GM23338 (cell line): ENCODE measurements around the gene SMIM5. TPM values are rescaled to one million over a fixed set of nuclear protein-coding genes. Genes with fewer than 3 reads are reported as not detected.

Experiments
- ATAC-seq: fragments of 200-7000 bp; cut with Tn5 transposase; 3 replicates; pipeline ENCODE4 v1.9.1; 2020
- DNase-seq: peaks from one replicate; pipeline ENCODE4 v3.0.0-alpha.2; 2015; ENCODE audit warnings: low spot score
- H2AFZ ChIP-seq: fragments of 200-600 bp; sonication (generic); 2 replicates; pipeline ENCODE4 v1.8.0; 2016; ENCODE audit warnings: antibody characterized with exemption, mild to moderate bottlenecking, moderate library complexity
- H3F3A ChIP-seq: fragments of 200-600 bp; sonication (generic); replicated peaks from 2 replicates; pipeline ENCODE4 v1.8.0; 2017; ENCODE audit warnings: antibody characterized with exemption, mixed run types, low read depth
- H3K27ac ChIP-seq: fragments of 200-600 bp; sonication (generic); 2 replicates; pipeline ENCODE4 v1.6.1; 2016; ENCODE audit warnings: low read depth
- H3K27me3 ChIP-seq: fragments of 200-600 bp; sonication (generic); 2 replicates; pipeline ENCODE4 v1.8.0; 2016; ENCODE audit warnings: mild to moderate bottlenecking, mixed run types, moderate library complexity; ENCODE audit not compliant: insufficient read depth
- H3K36me3 ChIP-seq: fragments of 200-600 bp; sonication (generic); 2 replicates; pipeline ENCODE4 v1.8.0; 2016; ENCODE audit warnings: mild to moderate bottlenecking; ENCODE audit not compliant: insufficient read depth
- H3K4me1 ChIP-seq: fragments of 200-600 bp; sonication (generic); 2 replicates; pipeline ENCODE4 v1.8.0; 2016; ENCODE audit warnings: mild to moderate bottlenecking, moderate library complexity; ENCODE audit not compliant: insufficient read depth
- H3K4me2 ChIP-seq: fragments of 200-600 bp; sonication (generic); 2 replicates; pipeline ENCODE4 v1.7.1; 2017; ENCODE audit warnings: mixed run types
- H3K4me3 ChIP-seq: fragments of 200-600 bp; sonication (generic); 2 replicates; pipeline ENCODE4 v1.6.1; 2016; ENCODE audit warnings: mixed run types
- H3K79me2 ChIP-seq: fragments of 200-600 bp; sonication (generic); replicated peaks from 2 replicates; pipeline ENCODE4 v1.8.0; 2017; ENCODE audit warnings: mild to moderate bottlenecking; ENCODE audit not compliant: insufficient read depth
- H3K9me2 ChIP-seq: fragments of 200-600 bp; sonication (generic); 2 replicates; pipeline ENCODE4 v1.8.0; 2017; ENCODE audit not compliant: insufficient read depth
- H4K20me1 ChIP-seq: fragments of 200-600 bp; sonication (generic); replicated peaks from 2 replicates; pipeline ENCODE4 v1.8.0; 2017; ENCODE audit warnings: mild to moderate bottlenecking; ENCODE audit not compliant: insufficient read depth
- H3K27ac Mint-ChIP-seq: 2 replicates; pipeline ENCODE4 v1.8.0; 2020; ENCODE audit warnings: inconsistent platforms, mild to moderate bottlenecking, moderate library complexity, mixed read lengths
- H3K27me3 Mint-ChIP-seq: 3 replicates; pipeline ENCODE4 v1.8.0; 2022; ENCODE audit warnings: low read depth, mild to moderate bottlenecking, moderate library complexity, mixed read lengths, inconsistent platforms; ENCODE audit not compliant: insufficient read depth, poor library complexity
- H3K36me3 Mint-ChIP-seq: 3 replicates; pipeline ENCODE4 v1.8.0; 2021; ENCODE audit warnings: low read depth, mild to moderate bottlenecking, inconsistent platforms, moderate library complexity, mixed read lengths
- H3K4me1 Mint-ChIP-seq: 3 replicates; pipeline ENCODE4 v1.8.0; 2020; ENCODE audit warnings: mild to moderate bottlenecking, inconsistent platforms, mixed read lengths
- H3K4me3 Mint-ChIP-seq: 3 replicates; pipeline ENCODE4 v1.8.0; 2021; ENCODE audit warnings: moderate library complexity, mild to moderate bottlenecking, inconsistent platforms, mixed read lengths
- H3K9me3 Mint-ChIP-seq: 3 replicates; pipeline ENCODE4 v1.8.0; 2020; ENCODE audit warnings: moderate library complexity, mild to moderate bottlenecking, inconsistent platforms, mixed read lengths
- CREB1 ChIP-seq: fragments of 250-450 bp; sonication (Bioruptor Pico); IDR thresholded peaks from 2 replicates; pipeline ENCODE4 v1.5.0; 2020; ENCODE audit warnings: low read depth, mild to moderate bottlenecking, moderate library complexity
- EZH2 ChIP-seq: fragments of 200-600 bp; sonication (generic); IDR thresholded peaks from one replicate; pipeline ENCODE4 v1.8.0; 2017; ENCODE audit warnings: antibody characterized with exemption, mild to moderate bottlenecking, low read depth; ENCODE audit not compliant: unreplicated experiment
- EZH2phosphoT487 ChIP-seq: fragments of 200-600 bp; sonication (generic); IDR thresholded peaks from one replicate; pipeline ENCODE4 v1.8.1; 2018; ENCODE audit warnings: antibody characterized with exemption; ENCODE audit not compliant: unreplicated experiment
- JUNB ChIP-seq: IDR thresholded peaks from one replicate; pipeline ENCODE4 v1.6.1; 2016; ENCODE audit warnings: antibody characterized with exemption; ENCODE audit not compliant: unreplicated experiment
- NANOG ChIP-seq: IDR thresholded peaks from 2 replicates; pipeline ENCODE4 v1.6.1; 2016; ENCODE audit warnings: antibody characterized with exemption, borderline replicate concordance
- POLR2AphosphoS5 ChIP-seq: IDR thresholded peaks from 2 replicates; pipeline ENCODE4 v1.6.1; 2016; ENCODE audit warnings: antibody characterized with exemption, low read depth
- STAT1 ChIP-seq: IDR thresholded peaks from one replicate; pipeline ENCODE4 v1.6.1; 2016; ENCODE audit warnings: antibody characterized with exemption; ENCODE audit not compliant: unreplicated experiment
- ZNF114 ChIP-seq: fragments of 250-450 bp; sonication (Bioruptor Pico); IDR thresholded peaks from 2 replicates; pipeline ENCODE4 v1.5.0; 2020; ENCODE audit warnings: mild to moderate bottlenecking, moderate library complexity
- ZNF331 ChIP-seq: fragments of 250-450 bp; sonication (Bioruptor Pico); IDR thresholded peaks from 2 replicates; pipeline ENCODE4 v1.5.0; 2020; ENCODE audit warnings: low read depth, mild to moderate bottlenecking, moderate library complexity
- polyA plus RNA-seq: library from polyadenylated mRNA; unstranded; fragments of >200 nt; fragmentation: Nextera tagmentation; extraction: Ambion mirVana; gene quantifications from 2 replicates; pipeline ENCODE4 v1.2.1, GENCODE V29; 2016
- total RNA-seq: library from RNA; depleted of rRNA; stranded (reverse); fragments of >200 nt; shearing (Covaris generic); gene quantifications from 2 replicates; pipeline ENCODE4 v1.2.3, GENCODE V29; 2014
- TF ChIP-seq, protein P1 (sequence below): IDR thresholded peaks from 2 replicates; pipeline ENCODE4 v1.6.1; 2016; ENCODE audit warnings: antibody characterized with exemption
- TF ChIP-seq, protein P2 (sequence below): IDR thresholded peaks from one replicate; pipeline ENCODE4 v1.6.1; 2018; ENCODE audit warnings: antibody characterized with exemption; ENCODE audit not compliant: unreplicated experiment
- TF ChIP-seq, protein P3 (sequence below), 2 experiments: fragments of 200-600 bp in 1 of 2; sonication (generic) in 1 of 2; conservative IDR thresholded peaks; 2 replicates each; pipeline versions ENCODE4 v1.5.1 to v1.6.1; 2016 to 2017; ENCODE audit warnings: antibody characterized with exemption in 2 of 2, low read depth in 2 of 2, mild to moderate bottlenecking in 2 of 2, moderate library complexity in 1 of 2

The SMIM5 gene
- total and polyA plus RNA-seq, 2 experiments from 2014 or later = 0.16 TPM; not detected in 1

DNA sequence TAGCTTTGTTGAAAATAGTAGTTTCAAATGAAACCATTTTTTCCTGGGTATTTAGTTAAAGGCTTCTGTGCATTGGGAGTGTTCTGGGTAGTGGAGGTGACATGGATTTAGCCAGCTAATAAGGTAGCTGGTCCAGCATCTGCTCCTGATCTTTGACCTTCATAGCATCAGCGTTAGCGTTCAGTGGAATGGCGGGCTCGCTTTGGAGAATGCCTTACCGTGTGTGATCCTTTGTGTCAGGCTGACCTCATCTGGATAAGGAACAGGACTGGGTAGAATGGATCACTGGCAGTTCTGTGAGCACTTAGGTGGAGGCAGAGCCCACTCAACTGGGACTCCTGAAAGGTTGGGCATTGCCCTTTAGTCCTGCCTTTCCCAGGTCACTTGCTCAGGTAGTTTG lies 37.6 kb downstream of the SMIM5 start:
- ATAC-seq = no peak
- H3K36me3 ChIP-seq = peaks cover 28% of the 10 kb centered on the region
- H2AFZ ChIP-seq = no peak overlapping the region
- no peaks in the 10 kb centered on the region for H3K9me3 Mint-ChIP-seq
- H3K27me3 Mint-ChIP-seq = peaks cover 5% of the 10 kb centered on the region
- peaks cover 11% of the 10 kb centered on the region for H3F3A ChIP-seq
- H3K27ac ChIP-seq = no peak overlapping the region
- no peak overlapping the region for H3K4me2 ChIP-seq
- H3K4me3 Mint-ChIP-seq = no peak overlapping the region
- TF ChIP-seq NANOG (no peak), ZNF114 (CRISPR knock-in tag) (no peak), EZH2 (no peak), CREB1 (CRISPR knock-in tag) (no peak), ZNF331 (CRISPR knock-in tag) (no peak), EZH2phosphoT487 (no peak)
- DNase-seq = no peak
- H3K36me3 Mint-ChIP-seq = peaks cover 46% of the 10 kb centered on the region
- no peaks in the 10 kb centered on the region for H3K9me2 ChIP-seq
- no peaks in the 10 kb centered on the region for H3K27me3 ChIP-seq
- peaks cover 8% of the 10 kb centered on the region for H3K4me1 Mint-ChIP-seq
- no peak overlapping the region for H3K27ac Mint-ChIP-seq
- H4K20me1 ChIP-seq = peaks cover 18% of the 10 kb centered on the region
- peaks cover 69% of the 10 kb centered on the region for H3K79me2 ChIP-seq
- H3K4me3 ChIP-seq = no peak overlapping the region
- peaks cover 14% of the 10 kb centered on the region for H3K4me1 ChIP-seq

DNA sequence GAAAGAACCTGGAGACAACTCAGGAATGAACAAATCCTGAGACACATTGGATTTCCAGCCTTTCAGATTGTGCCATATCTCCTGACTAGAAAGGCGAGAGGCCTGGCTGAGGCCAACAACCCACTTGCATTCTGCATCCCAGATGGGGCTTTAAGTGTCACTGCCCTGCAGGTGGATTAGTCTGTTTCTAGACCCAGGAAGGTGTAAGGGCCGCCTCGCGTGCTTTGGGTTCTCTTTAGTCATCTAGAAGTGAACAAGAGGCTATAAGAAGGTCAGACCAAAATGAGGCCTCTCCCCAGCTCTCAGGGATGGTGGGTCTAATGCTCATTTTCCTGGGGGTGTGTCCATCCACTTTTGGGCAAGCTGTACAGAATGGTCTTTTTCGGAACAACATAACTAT lies 38.8 kb downstream of the SMIM5 start:
- no peak overlapping the region for H3K4me3 ChIP-seq
- peaks cover 28% of the 10 kb centered on the region for H3K36me3 ChIP-seq
- no peaks in the 10 kb centered on the region for H3K9me2 ChIP-seq
- DNase-seq (no peak), ATAC-seq (no peak)
- Mint-ChIP-seq H3K4me1 (peaks cover 5% of the 10 kb centered on the region), H3K36me3 (peaks cover 52% of the 10 kb centered on the region), H3K27me3 (peaks cover 5% of the 10 kb centered on the region), H3K9me3 (no peaks in the 10 kb centered on the region), H3K27ac (no peak overlapping the region), H3K4me3 (no peak overlapping the region)
- peaks cover 8% of the 10 kb centered on the region for H3K4me1 ChIP-seq
- no peaks in the 10 kb centered on the region for H3K27me3 ChIP-seq
- no peak overlapping the region for H3K27ac ChIP-seq
- H3F3A ChIP-seq = peaks cover 11% of the 10 kb centered on the region
- peaks cover 67% of the 10 kb centered on the region for H3K79me2 ChIP-seq
- H2AFZ ChIP-seq = no peak overlapping the region
- peaks cover 28% of the 10 kb centered on the region for H4K20me1 ChIP-seq
- no peak overlapping the region for H3K4me2 ChIP-seq
- TF ChIP-seq NANOG = no peak
- TF ChIP-seq EZH2 = no peak
- no peak for TF ChIP-seq ZNF331 (CRISPR knock-in tag)
- no peak for TF ChIP-seq POLR2AphosphoS5
- no peak for TF ChIP-seq JUNB
- TF ChIP-seq, protein P1, sequence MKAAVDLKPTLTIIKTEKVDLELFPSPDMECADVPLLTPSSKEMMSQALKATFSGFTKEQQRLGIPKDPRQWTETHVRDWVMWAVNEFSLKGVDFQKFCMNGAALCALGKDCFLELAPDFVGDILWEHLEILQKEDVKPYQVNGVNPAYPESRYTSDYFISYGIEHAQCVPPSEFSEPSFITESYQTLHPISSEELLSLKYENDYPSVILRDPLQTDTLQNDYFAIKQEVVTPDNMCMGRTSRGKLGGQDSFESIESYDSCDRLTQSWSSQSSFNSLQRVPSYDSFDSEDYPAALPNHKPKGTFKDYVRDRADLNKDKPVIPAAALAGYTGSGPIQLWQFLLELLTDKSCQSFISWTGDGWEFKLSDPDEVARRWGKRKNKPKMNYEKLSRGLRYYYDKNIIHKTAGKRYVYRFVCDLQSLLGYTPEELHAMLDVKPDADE = no peak
- no peak for TF ChIP-seq ZNF114 (CRISPR knock-in tag)
- TF ChIP-seq, protein P2, sequence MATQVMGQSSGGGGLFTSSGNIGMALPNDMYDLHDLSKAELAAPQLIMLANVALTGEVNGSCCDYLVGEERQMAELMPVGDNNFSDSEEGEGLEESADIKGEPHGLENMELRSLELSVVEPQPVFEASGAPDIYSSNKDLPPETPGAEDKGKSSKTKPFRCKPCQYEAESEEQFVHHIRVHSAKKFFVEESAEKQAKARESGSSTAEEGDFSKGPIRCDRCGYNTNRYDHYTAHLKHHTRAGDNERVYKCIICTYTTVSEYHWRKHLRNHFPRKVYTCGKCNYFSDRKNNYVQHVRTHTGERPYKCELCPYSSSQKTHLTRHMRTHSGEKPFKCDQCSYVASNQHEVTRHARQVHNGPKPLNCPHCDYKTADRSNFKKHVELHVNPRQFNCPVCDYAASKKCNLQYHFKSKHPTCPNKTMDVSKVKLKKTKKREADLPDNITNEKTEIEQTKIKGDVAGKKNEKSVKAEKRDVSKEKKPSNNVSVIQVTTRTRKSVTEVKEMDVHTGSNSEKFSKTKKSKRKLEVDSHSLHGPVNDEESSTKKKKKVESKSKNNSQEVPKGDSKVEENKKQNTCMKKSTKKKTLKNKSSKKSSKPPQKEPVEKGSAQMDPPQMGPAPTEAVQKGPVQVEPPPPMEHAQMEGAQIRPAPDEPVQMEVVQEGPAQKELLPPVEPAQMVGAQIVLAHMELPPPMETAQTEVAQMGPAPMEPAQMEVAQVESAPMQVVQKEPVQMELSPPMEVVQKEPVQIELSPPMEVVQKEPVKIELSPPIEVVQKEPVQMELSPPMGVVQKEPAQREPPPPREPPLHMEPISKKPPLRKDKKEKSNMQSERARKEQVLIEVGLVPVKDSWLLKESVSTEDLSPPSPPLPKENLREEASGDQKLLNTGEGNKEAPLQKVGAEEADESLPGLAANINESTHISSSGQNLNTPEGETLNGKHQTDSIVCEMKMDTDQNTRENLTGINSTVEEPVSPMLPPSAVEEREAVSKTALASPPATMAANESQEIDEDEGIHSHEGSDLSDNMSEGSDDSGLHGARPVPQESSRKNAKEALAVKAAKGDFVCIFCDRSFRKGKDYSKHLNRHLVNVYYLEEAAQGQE = no peak
- TF ChIP-seq, protein P3, sequence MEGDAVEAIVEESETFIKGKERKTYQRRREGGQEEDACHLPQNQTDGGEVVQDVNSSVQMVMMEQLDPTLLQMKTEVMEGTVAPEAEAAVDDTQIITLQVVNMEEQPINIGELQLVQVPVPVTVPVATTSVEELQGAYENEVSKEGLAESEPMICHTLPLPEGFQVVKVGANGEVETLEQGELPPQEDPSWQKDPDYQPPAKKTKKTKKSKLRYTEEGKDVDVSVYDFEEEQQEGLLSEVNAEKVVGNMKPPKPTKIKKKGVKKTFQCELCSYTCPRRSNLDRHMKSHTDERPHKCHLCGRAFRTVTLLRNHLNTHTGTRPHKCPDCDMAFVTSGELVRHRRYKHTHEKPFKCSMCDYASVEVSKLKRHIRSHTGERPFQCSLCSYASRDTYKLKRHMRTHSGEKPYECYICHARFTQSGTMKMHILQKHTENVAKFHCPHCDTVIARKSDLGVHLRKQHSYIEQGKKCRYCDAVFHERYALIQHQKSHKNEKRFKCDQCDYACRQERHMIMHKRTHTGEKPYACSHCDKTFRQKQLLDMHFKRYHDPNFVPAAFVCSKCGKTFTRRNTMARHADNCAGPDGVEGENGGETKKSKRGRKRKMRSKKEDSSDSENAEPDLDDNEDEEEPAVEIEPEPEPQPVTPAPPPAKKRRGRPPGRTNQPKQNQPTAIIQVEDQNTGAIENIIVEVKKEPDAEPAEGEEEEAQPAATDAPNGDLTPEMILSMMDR (conservative IDR thresholded peaks at IDR 0.05; ENCODE audit: low read depth in 2 of 2) = no peak
- no peak for TF ChIP-seq STAT1
- no peak for TF ChIP-seq CREB1 (CRISPR knock-in tag)
- no peak for TF ChIP-seq EZH2phosphoT487
